HCT116 (cell line): ENCODE data around the gene PGC. TPM values are rescaled to one million over a fixed set of nuclear protein-coding genes. Genes with fewer than 3 reads are reported as not detected.

ENCODE experiments used
- ATAC-seq: fragments of 200-7000 bp; cut with Tn5 transposase; 2 replicates; pipeline ENCODE4 v1.9.1; 2020; ENCODE audit warnings: mild to moderate bottlenecking, moderate library complexity
- BruUV-seq: library from RNA; stranded (reverse); fragments of 400-500 nt; replicated peaks from 2 replicates; lab custom pipeline; 2021; lab: Mats Ljungman, UMichigan
- CTCF ChIA-PET: fragments of 300-600 bp; sonication (Branson Sonifier 250); formaldehyde crosslinking; loops from one replicate; lab custom pipeline; 2021; ENCODE audit warnings: antibody characterized with exemption; lab: Charles Lee
- POLR2A ChIA-PET: fragments of 300-600, 350-600 bp; sonication (Branson Sonifier 250); formaldehyde crosslinking; loops from one replicate; lab custom pipeline; 2021; ENCODE audit warnings: antibody characterized with exemption; lab: Charles Lee
- RAD21 ChIA-PET, 2 experiments: fragments of 300-600 bp; sonication (Branson Sonifier 250); formaldehyde crosslinking; loops; one replicate each; lab custom pipeline; 2023; ENCODE audit warnings: low total read pairs in 2 of 2; ENCODE audit not compliant: uncharacterized antibody in 2 of 2, unreplicated experiment in 2 of 2, low non-redundant PET in 1 of 2; lab: Charles Lee
- DNase-seq: peaks from one replicate; pipeline ENCODE4 v3.0.0-alpha.2; 2010; ENCODE audit warnings: low read depth, low spot score
- H2AFZ ChIP-seq: fragments of 200-600 bp; shearing (Covaris generic), sonication (generic); 2 replicates; pipeline ENCODE4 v1.6.1; 2017; ENCODE audit warnings: low read depth, mixed run types, mixed read lengths, antibody characterized with exemption, low read length; ENCODE audit not compliant: poor library complexity, severe bottlenecking
- H3K27ac ChIP-seq: 2 replicates; pipeline ENCODE4 v1.5.1; 2012; ENCODE audit warnings: low read depth, low read length
- H3K27me3 ChIP-seq: fragments of 200-600 bp; sonication (generic); 2 replicates; pipeline ENCODE4 v1.6.1; 2016; ENCODE audit warnings: mixed run types, low read length, mixed read lengths; ENCODE audit not compliant: insufficient read depth
- H3K36me3 ChIP-seq, 2 experiments: fragments of 200-500 bp in 1 of 2; fragments of 200-600 bp in 1 of 2; sonication (Bioruptor generic) in 1 of 2; sonication (generic) in 1 of 2; 2 replicates each; pipeline versions ENCODE4 v1.5.1 to v1.6.1; 2014 to 2016; ENCODE audit warnings: low read length in 2 of 2, inconsistent platforms in 1 of 2, mixed read lengths in 1 of 2, mixed run types in 1 of 2; ENCODE audit not compliant: insufficient read depth in 2 of 2, control insufficient read depth in 1 of 2
- H3K4me1 ChIP-seq, 2 experiments: fragments of 200-600 bp in 1 of 2; sonication (generic) in 1 of 2; 2 replicates each; pipeline versions ENCODE4 v1.5.1 to v1.6.1; 2012 to 2017; ENCODE audit warnings: low read length in 2 of 2, inconsistent platforms in 1 of 2, mild to moderate bottlenecking in 1 of 2, mixed read lengths in 1 of 2, mixed run types in 1 of 2, moderate library complexity in 1 of 2; ENCODE audit not compliant: insufficient read depth in 2 of 2, control insufficient read depth in 1 of 2
- H3K4me2 ChIP-seq: fragments of 200-600 bp; sonication (generic); 2 replicates; pipeline ENCODE4 v1.6.1; 2017; ENCODE audit warnings: mixed run types, low read length, mixed read lengths
- H3K4me3 ChIP-seq, 2 experiments: fragments of 200-600 bp in 1 of 2; sonication (generic) in 1 of 2; replicated peaks in 1 of 2; 2 replicates each; pipeline ENCODE4 v1.5.1; 2011 to 2016; ENCODE audit warnings: low read length in 2 of 2, control low read depth in 1 of 2, low read depth in 1 of 2, mild to moderate bottlenecking in 1 of 2, mixed read lengths in 1 of 2, mixed run types in 1 of 2
- H3K79me2 ChIP-seq: fragments of 200-600 bp; sonication (generic); 2 replicates; pipeline ENCODE4 v1.6.1; 2017; ENCODE audit warnings: mild to moderate bottlenecking, mixed run types, low read length, moderate library complexity, mixed read lengths; ENCODE audit not compliant: insufficient read depth
- H3K9ac ChIP-seq: fragments of 200-600 bp; sonication (generic); 2 replicates; pipeline ENCODE4 v1.6.1; 2016; ENCODE audit warnings: low read length, mixed read lengths
- H3K9me2 ChIP-seq: fragments of 200-600 bp; sonication (generic), shearing (Covaris generic); 2 replicates; pipeline ENCODE4 v1.6.1; 2017; ENCODE audit warnings: mixed run types, mild to moderate bottlenecking, moderate library complexity; ENCODE audit not compliant: insufficient read depth
- H3K9me3 ChIP-seq, 2 experiments: fragments of 200-500 bp in 1 of 2; fragments of 200-600 bp in 1 of 2; sonication (Bioruptor generic) in 1 of 2; sonication (generic) in 1 of 2; 2 replicates each; pipeline ENCODE4 v1.6.1; 2014 to 2017; ENCODE audit warnings: low read length in 2 of 2, mixed read lengths in 2 of 2, inconsistent platforms in 1 of 2, low read depth in 1 of 2, mild to moderate bottlenecking in 1 of 2, mixed run types in 1 of 2, moderate library complexity in 1 of 2; ENCODE audit not compliant: control insufficient read depth in 1 of 2, insufficient read depth in 1 of 2
- H4K20me1 ChIP-seq: fragments of 200-600 bp; sonication (generic), shearing (Covaris generic); 2 replicates; pipeline ENCODE4 v1.6.1; 2017; ENCODE audit warnings: mixed run types, mild to moderate bottlenecking, moderate library complexity; ENCODE audit not compliant: insufficient read depth
- ATF3 ChIP-seq: IDR thresholded peaks from 2 replicates; pipeline ENCODE4 v1.6.1; 2012
- EGR1 ChIP-seq: IDR thresholded peaks from 2 replicates; pipeline ENCODE4 v1.6.1; 2012; ENCODE audit warnings: low read depth
- ELF1 ChIP-seq: IDR thresholded peaks from 2 replicates; pipeline ENCODE4 v1.6.1; 2012; ENCODE audit warnings: low read depth, borderline replicate concordance
- FOSL1 ChIP-seq: IDR thresholded peaks from 2 replicates; pipeline ENCODE4 v1.6.1; 2012; ENCODE audit warnings: low read depth
- POLR2A ChIP-seq: IDR thresholded peaks from 2 replicates; pipeline ENCODE4 v1.7.0; 2011; ENCODE audit warnings: borderline replicate concordance; ENCODE audit not compliant: insufficient read depth, insufficient read length; ENCODE audit errors: extremely low read depth
- SIN3A ChIP-seq: IDR thresholded peaks from 2 replicates; pipeline ENCODE4 v1.6.1; 2012; ENCODE audit warnings: low read depth
- ZBTB33 ChIP-seq: IDR thresholded peaks from 2 replicates; pipeline ENCODE4 v1.6.1; 2011; ENCODE audit warnings: mild to moderate bottlenecking, low read length, moderate library complexity; ENCODE audit not compliant: insufficient replicate concordance; ENCODE audit errors: extremely low read depth
- ZNF274 ChIP-seq: fragments of 200-500 bp; sonication (Bioruptor generic); IDR thresholded peaks from 2 replicates; pipeline ENCODE4 v1.6.1; 2014; ENCODE audit warnings: mild to moderate bottlenecking, low read depth, low read length, inconsistent platforms
- intact Hi-C: fragments of 100-400 bp; cut with micrococcal nuclease; formaldehyde crosslinking; loops from 2 replicates; pipeline ENCODE4 v1.10.0; 2022
- total RNA-seq: library from RNA; stranded (reverse); gene quantifications from one replicate; pipeline ENCODE4 v1.2.1, GENCODE V29; 2021; ENCODE audit not compliant: unreplicated experiment
- TF ChIP-seq, protein P1 (sequence below): IDR thresholded peaks from 2 replicates; pipeline ENCODE4 v1.6.1; 2012

The PGC gene
- total RNA-seq, 1 experiment from 2014 or later = 1.2 TPM

DNA sequence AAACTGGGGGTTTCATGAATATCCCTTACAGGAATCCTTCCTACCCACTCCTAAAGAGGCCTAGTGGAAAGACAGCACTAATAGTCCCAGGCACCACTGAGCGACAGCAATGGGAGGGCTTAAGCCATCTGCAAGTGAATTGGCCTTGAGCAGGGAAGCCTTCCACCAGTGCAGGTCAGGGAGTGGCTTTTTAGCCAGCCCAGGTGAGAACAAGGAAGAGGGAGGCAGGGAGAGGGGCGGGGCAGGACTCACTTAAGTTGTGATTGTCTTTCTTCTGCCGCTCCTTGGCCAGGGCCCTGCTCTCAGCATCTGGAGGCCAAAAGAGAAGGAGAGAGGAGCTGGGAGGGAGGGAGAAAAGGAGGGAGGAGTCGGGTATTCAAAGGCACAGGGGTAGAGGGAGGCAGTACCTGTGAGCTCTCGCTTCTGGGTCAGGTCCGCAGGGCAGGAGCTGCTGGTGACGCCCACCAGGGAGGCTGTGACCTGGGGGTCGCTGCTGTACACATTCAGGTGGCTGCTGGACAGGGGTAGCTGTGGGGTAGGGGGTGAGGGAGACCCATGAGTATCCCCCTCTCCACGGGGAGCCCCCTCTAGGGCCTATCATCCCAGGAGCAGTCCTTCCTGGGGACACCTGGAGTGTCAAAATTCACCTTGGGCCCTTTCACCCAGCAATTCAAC, 59.6 kb downstream of the PGC start:
- Histone ChIP-seq H3K36me3 (no peaks in the 10 kb centered on the region), H3K9ac (no peak overlapping the region), H3K4me3 (no peak overlapping the region), H3K4me2 (no peak overlapping the region), H3K27me3 (no peaks in the 10 kb centered on the region), H3K9me2 (no peaks in the 10 kb centered on the region), H3K79me2 (no peaks in the 10 kb centered on the region), H2AFZ (no peak overlapping the region), H3K4me1 (peaks cover 0 to 16% of the 10 kb centered on the region in 2 experiments; a peak in 3 of 4 replicates), H3K9me3 (no peaks in the 10 kb centered on the region), H3K27ac (no peak overlapping the region), H4K20me1 (no peaks in the 10 kb centered on the region)
- intact Hi-C loops = no loop called here
- POLR2A ChIA-PET = no interaction called here
- BruUV-seq = no TSS peak
- CTCF ChIA-PET = no interaction called here
- DNase-seq (no peak), ATAC-seq (no peak)
- TF ChIP-seq FOSL1 (no peak), ZNF274 (no peak), ELF1 (no peak), ATF3 (no peak), ZBTB33 (no peak), SIN3A (no peak), EGR1 (no peak), POLR2A (no peak)
- TF ChIP-seq, protein P1, sequence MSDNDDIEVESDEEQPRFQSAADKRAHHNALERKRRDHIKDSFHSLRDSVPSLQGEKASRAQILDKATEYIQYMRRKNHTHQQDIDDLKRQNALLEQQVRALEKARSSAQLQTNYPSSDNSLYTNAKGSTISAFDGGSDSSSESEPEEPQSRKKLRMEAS = no peak
- RAD21 ChIA-PET = no interaction called here

Other genes with a start within 250 kb of the PGC start
- gene FOXP4, start 201.0 kb downstream of the PGC start, total RNA-seq = 32.3 TPM
- 35.5 TPM for gene MDFI, start 108.9 kb downstream of the PGC start, total RNA-seq
- 4.8 TPM for gene TFEB, start 11.8 kb downstream of the PGC start, total RNA-seq
- gene FRS3, start 32.5 kb upstream of the PGC start, total RNA-seq = 5.9 TPM
- 2.9 TPM for gene PRICKLE4, start 33.4 kb upstream of the PGC start, total RNA-seq
- 292 TPM for gene TOMM6, start 40.3 kb upstream of the PGC start, total RNA-seq
- gene USP49, start 148.0 kb upstream of the PGC start, total RNA-seq = 6.9 TPM
- 26.4 TPM for gene MED20, start 173.7 kb upstream of the PGC start, total RNA-seq
- gene BYSL, start 174.1 kb upstream of the PGC start, total RNA-seq = 55.7 TPM
- 26.6 TPM for gene CCND3, start 194.4 kb upstream of the PGC start, total RNA-seq